GM21381 (cell line): ENCODE measurements around the gene RPRD2.
"Not testable (repeated sequence)": the region's sequence is repeated elsewhere in the genome, so short reads cannot be mapped to it uniquely, and the experiment has no call there.

Experiments used
- ATAC-seq: cut with Tn5 transposase; IDR thresholded peaks from one replicate; pipeline ENCODE4 v1.9.1; 2021; ENCODE audit warnings: mild to moderate bottlenecking, moderate library complexity; ENCODE audit not compliant: unreplicated experiment

The RPRD2 gene

GRCh38 chr1:150388241-150388640 is 24.3 kb downstream of the RPRD2 start:
- ATAC-seq = no peak

DNA sequence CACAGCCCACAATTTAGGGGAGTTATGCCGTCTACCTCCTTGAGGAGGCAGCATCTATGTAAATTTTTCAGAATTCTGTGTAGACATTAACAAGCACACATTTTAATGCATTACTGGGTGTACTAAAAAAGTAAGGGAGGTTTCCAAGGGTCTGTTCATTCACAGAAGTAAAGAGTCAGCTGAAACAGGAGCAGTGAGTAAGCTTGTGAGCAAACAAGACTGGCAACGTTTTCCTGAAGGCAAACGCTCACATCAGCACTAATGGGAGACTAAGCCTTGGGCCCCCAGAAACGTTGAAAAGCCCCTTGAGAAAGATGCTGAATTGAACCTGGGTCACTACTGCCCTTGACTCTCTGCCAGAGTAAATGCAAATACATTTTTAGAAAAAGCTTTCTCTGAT is 25.7 kb downstream of the RPRD2 start:
- ATAC-seq = no peak

DNA sequence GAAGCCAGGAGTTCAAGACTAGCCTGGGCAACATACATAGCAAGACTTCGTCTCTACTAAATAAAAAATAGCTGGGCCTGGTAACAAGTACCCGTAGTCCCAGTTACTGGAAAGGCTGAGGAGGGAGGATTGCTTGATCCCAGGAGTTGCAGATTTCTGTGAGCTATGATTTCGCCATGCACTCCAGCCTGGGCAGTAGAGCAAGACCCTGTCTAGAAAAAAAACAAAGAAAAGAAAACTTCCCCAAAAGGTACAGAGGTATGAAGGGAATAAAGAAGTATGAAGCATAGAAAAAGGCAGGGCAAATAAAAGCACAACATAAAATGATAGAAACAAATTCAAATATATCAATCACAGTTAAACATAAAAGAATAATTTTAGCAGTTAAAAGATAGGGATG is 28.7 kb downstream of the RPRD2 start:
- ATAC-seq = no peak

- ATAC-seq = not testable (repeated sequence)
Observed at GRCh38 chr1:150395115-150395514, 31.2 kb downstream of the RPRD2 start.

DNA sequence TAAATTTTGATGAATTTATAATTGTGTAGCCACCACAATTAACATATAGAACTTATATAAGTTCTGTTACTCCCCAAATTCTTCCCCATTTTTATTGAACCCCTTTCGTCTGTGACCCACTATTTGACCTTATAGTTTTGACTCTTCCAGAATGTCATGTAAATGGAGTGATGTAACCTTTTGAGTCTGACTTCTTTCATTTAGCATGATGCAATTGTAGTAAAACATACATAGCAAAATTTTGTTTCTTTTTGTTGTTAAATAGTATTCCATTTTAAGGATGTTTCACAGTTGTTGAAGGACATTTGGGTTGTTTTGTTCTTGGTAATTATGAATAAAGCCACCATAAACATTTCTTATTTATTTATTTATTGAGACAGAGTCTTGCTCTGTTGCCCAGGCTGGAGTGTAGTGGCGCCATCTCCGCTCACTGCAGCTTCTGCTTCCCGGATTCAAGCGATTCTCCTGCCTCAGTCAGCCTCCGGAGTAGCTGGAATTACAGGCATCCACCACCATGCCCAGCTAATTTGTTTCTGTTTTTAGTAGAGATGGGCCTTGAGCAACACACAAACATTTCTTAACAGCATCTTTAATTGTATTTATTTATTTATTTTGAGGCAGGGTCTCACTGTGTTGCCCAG is 33.6 kb downstream of the RPRD2 start:
- no peak for ATAC-seq

DNA sequence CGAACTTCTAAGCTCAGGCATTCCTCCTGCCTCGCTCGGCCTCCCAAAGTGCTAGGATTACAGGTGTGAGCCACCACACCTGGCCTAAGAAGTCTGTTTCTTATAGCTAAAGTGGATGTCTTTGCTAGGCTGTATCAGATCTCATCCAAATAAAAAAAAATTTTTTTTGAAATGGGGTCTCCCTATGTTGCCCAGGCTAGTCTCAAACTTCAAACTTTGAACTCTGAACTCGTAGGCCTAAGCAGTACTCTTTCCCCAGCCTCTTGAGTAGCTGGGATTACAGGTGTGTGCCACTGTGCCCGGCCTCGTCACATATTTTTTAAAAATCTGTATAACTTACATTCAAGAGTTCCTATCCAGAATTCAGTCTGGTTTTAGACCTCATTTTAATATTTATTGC is 40.5 kb downstream of the RPRD2 start:
- ATAC-seq = no peak

DNA sequence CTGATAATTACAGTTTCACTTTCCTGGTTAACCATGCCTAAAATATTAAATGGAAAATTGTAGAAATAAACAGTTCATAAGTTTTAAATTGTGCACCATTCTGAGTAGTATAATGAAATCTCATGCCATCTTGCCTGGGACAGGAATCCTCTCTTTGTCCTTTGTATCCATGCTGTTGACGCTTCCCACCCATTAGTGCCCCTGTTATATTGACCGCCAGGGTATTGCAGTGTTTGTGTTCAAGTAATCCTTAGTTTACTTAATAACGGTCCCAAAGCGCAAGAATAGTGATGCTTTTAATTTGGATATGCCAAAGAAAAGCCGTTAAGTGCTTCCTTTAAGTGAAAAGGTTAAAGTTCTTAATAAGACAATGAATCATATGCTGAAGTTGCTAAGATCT is 41.7 kb downstream of the RPRD2 start:
- ATAC-seq = no peak

- no peak for ATAC-seq
Observed at GRCh38 chr1:150406483-150406882, 42.5 kb downstream of the RPRD2 start.

- ATAC-seq = no peak
Observed at GRCh38 chr1:150407330-150407729, 43.4 kb downstream of the RPRD2 start.

GRCh38 chr1:150408800-150409199 is 44.9 kb downstream of the RPRD2 start:
- no peak for ATAC-seq

DNA sequence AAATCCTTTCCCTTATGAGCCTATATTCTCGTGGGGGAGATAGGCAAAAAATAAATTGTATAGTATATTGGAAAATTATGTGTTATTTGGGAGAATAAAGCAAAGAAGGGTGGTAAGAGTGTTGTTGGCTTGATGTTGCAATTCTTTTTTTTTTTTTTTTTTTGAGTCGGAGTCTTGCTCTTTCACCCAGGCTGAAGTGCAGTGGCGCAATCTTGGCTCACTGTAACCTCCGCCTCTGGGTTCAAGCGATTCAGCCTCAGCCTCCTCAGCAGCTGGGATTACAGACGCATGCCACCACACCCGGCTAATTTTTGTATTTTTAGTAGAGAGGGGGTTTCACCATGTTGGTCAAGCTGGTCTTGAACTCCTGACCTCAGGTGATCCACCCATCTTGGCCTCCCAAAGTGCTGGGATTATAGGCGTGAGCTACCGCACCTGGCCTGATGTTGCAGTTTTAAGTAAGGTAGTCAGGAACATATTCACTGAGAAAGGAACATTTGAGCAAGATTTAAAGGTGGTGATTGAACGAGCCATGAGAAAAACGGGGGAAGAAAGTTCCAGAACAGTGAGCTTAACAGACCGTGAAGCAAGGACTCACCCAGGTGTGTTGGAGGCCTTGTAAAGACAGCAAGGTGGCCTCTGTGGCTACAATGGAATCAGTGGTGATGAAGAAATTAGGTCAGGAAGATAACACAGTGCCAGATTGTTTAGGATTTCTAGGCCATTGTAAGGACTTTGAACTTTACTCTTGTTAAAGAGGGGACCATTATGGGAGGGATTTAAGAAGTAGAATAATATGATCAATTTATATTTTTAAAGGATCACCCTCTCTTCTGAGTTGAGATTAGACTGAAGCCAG is 45.8 kb downstream of the RPRD2 start:
- no peak for ATAC-seq

- no peak for ATAC-seq
Observed at GRCh38 chr1:150410582-150411101, 46.7 kb downstream of the RPRD2 start.

GRCh38 chr1:150414592-150414991 is 50.6 kb downstream of the RPRD2 start:
- ATAC-seq = no peak

- ATAC-seq = no peak
Observed at GRCh38 chr1:150415800-150416199, 51.9 kb downstream of the RPRD2 start.

DNA sequence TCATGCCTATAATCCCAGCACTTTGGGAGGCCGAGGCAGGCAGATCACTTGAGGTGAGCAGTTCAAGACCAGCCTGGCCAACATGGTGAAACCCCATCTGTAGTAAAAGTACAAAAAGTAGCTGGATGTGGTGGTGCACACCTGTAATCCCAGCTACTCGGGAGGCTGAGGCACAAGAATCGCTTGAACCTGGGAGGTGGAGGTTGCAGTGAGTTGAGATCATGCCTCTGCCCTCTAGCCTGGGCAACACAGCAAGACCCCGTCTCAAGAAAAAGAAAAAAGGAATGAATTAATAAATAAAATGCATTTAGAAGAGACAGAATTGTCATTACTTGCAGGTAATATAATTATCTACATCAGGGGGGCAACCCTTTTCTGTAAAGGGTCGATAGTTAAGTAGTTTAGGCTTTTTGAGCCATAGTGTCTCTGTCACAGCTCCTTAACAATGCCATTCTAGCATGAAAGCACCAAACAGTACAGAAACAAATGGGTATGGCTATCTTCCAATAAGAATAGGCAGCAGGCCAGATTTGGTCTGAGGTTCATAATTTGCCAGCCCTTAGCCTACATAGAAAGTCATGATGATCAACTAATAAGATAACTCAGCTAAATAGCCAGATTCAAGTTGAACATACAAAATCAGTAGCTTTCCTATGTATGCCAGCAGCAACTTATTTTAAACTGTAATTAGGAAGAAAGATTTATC is 56.8 kb downstream of the RPRD2 start:
- ATAC-seq = no peak

GRCh38 chr1:150422541-150422940 is 58.6 kb downstream of the RPRD2 start:
- no peak for ATAC-seq

- ATAC-seq = no peak
Observed at GRCh38 chr1:150429805-150430204, 65.9 kb downstream of the RPRD2 start.

- no peak for ATAC-seq
Observed at GRCh38 chr1:150441121-150441520, 77.2 kb downstream of the RPRD2 start.

- ATAC-seq = no peak
Observed at GRCh38 chr1:150444232-150444631, 80.3 kb downstream of the RPRD2 start.

GRCh38 chr1:150456146-150456647 is 92.2 kb downstream of the RPRD2 start:
- ATAC-seq = no peak

- ATAC-seq = no peak
Observed at GRCh38 chr1:150464422-150464826, 100.5 kb downstream of the RPRD2 start.
